HFF-Myc (cell line): ENCODE results near the gene VPS52.
A peak's percentile ranks its signal among the peaks of the same experiment; 100 is the strongest.

Source experiments
- DNase-seq: peaks from one replicate; pipeline ENCODE4 v3.0.0-alpha.2; 2011; ENCODE audit warnings: low read depth; ENCODE audit errors: extremely low read depth
- H3K4me3 ChIP-seq: replicated peaks from 2 replicates; pipeline ENCODE4 v1.5.1; 2011; ENCODE audit warnings: low read depth, mild to moderate bottlenecking, control low read depth, low read length
- TF ChIP-seq, protein P1 (sequence below): IDR thresholded peaks from 2 replicates; pipeline ENCODE4 v1.5.1; 2012; ENCODE audit warnings: mild to moderate bottlenecking, low read depth, low read length, control low read depth; ENCODE audit errors: missing control alignments

The VPS52 gene

DNA sequence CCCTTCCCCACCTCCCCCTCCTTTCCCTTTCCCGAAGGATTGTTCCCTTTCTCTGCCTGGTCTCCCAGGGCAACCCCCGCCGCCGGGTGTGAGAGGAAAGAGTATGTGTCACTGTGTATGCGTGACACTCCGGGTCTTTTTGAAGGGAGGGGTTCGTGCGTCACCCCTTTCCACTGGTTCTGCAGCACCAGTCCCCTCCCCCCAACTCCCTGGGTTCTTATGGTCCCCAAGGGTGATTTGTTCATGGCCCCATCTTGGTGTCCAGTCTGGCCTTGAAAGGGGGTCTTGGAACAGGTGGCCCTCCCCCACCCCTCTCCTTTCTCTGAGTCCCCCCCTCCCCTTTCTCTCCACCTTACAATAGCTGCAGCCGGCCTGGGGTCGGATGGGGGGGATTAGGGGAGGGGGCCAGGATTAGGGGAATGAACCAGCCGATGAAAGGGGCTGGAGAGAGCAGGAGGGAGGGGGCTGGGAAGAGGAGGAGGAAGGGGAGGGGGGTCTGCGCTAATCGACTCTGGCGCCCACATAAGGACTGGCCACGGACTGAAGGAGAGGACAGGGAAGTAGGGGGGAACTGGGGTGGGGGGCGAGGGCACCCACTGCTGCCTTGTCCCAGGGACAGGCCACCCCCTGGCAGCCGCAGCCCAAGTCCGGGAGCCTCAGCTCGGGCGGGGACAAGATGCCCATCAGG lies 64.7 kb downstream of the VPS52 start:
- TF ChIP-seq, protein P1, sequence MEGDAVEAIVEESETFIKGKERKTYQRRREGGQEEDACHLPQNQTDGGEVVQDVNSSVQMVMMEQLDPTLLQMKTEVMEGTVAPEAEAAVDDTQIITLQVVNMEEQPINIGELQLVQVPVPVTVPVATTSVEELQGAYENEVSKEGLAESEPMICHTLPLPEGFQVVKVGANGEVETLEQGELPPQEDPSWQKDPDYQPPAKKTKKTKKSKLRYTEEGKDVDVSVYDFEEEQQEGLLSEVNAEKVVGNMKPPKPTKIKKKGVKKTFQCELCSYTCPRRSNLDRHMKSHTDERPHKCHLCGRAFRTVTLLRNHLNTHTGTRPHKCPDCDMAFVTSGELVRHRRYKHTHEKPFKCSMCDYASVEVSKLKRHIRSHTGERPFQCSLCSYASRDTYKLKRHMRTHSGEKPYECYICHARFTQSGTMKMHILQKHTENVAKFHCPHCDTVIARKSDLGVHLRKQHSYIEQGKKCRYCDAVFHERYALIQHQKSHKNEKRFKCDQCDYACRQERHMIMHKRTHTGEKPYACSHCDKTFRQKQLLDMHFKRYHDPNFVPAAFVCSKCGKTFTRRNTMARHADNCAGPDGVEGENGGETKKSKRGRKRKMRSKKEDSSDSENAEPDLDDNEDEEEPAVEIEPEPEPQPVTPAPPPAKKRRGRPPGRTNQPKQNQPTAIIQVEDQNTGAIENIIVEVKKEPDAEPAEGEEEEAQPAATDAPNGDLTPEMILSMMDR: no peak
- H3K4me3 ChIP-seq: peak overlapping the region; percentile 94
- DNase-seq: no peak

DNA sequence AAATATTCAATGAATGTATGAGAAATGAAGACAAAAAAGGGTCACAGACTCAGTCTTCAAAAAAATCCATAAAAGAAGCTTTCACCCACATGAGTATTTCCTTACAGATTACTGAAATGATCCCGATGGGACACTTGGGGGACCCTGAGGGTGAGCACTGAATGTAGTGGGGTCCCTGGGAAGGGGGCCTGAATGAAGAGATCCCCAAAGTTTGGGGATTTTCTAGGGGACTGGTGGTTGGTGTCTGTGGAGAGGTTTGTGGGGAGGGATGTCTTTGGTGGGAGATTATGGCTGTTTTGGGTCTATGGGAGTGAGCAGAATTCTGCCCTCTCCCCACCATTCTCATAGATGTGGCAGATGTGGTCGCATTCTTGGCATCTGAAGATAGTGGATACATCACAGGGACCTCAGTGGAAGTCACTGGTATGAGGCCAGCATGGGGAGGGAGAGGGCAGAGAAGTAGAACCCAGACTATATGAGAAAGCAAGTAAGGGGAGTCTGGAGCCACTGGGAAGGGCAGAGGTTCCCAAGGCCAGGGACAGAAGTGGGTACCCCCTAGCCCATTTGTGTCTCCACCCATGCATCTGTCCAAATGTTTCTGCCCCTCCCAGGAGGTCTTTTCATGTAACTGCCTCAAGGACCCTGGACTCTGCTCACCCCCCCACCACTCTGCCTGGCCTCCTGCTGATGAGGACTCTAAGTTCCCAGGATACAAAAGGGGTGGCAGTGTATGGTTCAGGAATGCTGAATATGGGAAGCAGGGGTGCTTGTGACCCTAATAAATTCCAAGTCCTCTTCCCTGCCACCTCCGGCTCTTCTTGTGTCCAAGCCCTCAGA lies 65.4 kb downstream of the VPS52 start:
- no peak for DNase-seq
- no peak overlapping the region for H3K4me3 ChIP-seq
- TF ChIP-seq, protein P1: no peak

DNA sequence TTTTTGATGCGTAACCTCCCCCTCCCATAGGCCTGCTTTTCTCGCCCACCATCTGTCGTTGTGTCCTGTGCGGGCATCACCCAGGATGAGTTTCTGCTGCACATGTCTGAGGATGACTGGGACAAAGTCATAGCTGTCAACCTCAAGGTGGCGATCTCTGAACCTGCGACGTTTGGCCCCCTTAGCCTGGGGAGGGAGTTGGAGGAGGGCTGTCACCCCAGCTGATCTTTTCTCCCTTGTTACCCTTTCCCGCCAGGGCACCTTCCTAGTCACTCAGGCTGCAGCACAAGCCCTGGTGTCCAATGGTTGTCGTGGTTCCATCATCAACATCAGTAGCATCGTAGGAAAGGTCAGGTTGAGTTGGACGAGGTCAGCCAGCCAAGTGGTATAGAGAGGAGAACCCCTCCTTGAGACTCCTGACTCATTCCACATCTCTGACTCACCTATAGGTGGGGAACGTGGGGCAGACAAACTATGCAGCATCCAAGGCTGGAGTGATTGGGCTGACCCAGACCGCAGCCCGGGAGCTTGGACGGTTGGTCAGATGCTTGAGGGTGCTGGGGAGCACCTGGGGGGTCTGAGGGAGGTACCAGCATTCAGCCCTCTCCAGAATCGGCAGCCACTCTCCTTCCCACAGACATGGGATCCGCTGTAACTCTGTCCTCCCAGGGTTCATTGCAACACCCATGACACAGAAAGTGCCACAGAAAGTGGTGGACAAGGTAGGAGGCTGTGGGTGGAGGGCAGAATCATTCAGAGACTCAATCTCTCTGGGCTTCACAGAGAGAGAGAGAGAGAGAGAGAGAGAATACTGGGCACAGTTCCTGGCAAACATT lies 66.3 kb downstream of the VPS52 start:
- TF ChIP-seq, protein P1: no peak
- DNase-seq: no peak
- H3K4me3 ChIP-seq: peak overlapping the region; percentile 59

DNA sequence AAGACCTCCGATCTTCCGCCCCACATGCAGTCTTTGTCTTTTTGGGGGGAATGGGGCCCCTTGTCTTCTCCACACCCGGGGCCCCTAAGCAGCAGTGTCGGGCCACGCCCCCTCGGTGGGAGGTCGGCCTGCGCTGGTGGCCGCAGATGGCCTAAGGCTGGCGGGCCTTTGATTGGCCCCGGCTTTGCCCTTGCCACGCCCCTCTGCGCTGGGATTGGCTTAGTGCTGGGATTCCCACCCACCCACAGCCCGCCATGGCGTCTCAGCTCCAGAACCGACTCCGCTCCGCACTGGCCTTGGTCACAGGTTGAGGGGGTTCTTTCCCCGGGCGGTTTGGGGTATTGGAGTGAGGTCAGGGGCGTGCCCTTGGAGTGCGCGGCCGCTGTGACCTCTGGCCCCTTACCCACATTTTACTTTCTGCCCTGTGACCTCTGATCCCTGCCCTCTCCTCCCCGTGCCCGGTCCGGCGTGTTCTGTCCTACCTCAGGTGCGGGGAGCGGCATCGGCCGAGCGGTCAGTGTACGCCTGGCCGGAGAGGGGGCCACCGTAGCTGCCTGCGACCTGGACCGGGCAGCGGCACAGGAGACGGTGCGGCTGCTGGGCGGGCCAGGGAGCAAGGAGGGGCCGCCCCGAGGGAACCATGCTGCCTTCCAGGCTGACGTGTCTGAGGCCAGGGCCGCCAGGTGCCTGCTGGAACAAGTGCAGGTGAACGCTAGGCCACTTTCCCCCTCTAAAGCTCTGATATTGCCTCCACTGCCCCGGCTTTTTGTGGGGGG lies 67.1 kb downstream of the VPS52 start, which contains the start of gene HSD17B8:
Gene HSD17B8, plus strand, starts transcription at position 241 of the 776 bp plus-strand sequence. Its CDS starts 14 bp downstream, at position 255.
- peak; percentile 65 for DNase-seq
- TF ChIP-seq, protein P1: no peak
- peak within 1 kb of the TSS; percentile 59 for H3K4me3 ChIP-seq

DNA sequence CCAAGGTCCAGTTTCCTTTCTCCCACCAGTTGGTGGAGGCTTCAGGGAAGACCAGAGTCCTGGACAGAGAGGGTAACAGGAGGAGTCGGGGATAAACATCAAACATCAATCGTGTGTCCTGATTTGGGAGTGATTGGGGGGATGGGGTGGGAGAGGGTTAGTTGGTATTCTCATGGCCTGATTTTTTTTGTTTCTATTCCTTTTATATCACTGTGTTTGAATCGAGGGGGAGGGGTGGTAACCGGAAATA lies 67.6 kb downstream of the VPS52 start:
- no peak overlapping the region for H3K4me3 ChIP-seq
- TF ChIP-seq, protein P1: no peak
- no peak for DNase-seq
